HG03460 (cell line): Measurements from ENCODE around the gene ROR1.

Source experiments
- ATAC-seq: cut with Tn5 transposase; IDR thresholded peaks from one replicate; pipeline ENCODE4 v1.9.1; 2021; ENCODE audit not compliant: unreplicated experiment

Gene ROR1

DNA sequence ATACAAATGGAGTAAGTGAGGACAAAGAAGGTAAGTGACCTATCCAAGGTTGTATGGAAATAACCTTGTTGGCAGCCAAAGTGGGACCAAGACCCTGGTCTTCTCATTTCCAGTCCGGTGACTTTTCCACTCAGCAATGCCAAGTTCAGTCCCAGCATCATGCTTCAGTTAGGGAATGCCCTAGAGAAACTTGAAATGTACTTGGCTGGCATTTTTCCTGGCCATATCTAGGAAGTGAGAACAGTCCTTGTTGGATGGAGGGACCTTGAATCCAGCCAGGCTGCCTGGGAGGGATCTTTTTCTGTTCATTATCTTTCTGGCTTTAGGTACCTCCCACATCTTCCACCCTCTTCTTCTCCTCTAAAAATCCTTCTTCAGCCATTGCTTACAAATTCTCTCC, 352.8 kb downstream of the ROR1 start:
- no peak for ATAC-seq

DNA sequence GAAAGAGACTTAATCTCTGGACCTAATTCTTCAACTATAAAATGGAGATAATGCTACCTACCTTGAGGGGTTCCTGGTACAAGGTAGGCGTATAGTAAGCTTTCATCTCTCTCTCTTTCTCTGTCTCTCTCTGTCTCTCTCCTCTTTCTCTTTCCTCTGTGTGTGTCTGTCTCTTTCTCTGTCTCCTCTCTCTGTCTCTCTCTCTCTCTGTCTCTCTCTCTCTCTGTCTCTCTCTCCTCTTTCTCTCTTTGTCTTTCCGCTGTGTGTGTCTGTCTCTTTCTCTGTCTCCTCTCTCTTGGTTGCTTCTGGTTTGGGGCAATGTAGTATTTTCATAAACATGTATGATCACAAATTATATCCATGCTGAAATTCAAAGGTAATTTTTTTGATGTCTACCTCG, 353.5 kb downstream of the ROR1 start:
- ATAC-seq = no peak

DNA sequence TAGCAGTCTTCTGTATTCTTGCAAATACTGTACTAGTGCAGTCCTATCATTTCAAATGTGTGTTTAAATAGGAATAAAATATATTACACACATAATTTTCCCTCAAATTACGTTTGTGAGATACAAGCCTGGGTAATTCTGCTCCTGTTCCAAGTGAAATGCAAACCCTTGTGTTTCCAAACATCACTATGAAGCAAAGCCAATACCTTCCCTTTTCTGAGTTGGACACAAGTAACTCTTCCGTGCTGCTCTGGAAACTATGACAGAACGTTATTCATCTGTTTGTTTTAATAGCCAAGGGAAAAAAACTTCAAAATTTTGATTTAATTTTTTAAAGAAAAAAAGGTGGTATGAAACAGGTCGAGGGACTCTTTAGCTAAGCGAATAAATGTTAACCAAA, 355.9 kb downstream of the ROR1 start:
- ATAC-seq = no peak

DNA sequence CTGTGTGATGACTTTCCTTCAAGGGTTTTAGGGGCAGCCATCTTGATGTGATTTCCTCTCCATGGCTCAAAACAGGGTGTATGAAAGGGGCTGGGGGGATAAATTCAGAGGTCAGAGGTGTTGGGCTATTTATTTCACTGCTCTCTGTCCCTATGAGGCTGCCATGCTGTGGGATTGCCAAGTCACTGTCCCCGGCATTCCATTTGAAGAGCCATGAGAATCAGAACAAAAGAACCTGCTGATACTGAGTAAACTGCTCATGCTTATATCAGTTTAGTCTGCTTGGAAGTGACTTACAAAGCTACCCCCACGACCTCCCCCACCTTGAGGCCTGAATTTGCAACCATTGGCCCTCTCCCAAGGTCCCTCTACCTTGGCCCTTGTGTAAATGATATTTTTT, 357.3 kb downstream of the ROR1 start:
- no peak for ATAC-seq

DNA sequence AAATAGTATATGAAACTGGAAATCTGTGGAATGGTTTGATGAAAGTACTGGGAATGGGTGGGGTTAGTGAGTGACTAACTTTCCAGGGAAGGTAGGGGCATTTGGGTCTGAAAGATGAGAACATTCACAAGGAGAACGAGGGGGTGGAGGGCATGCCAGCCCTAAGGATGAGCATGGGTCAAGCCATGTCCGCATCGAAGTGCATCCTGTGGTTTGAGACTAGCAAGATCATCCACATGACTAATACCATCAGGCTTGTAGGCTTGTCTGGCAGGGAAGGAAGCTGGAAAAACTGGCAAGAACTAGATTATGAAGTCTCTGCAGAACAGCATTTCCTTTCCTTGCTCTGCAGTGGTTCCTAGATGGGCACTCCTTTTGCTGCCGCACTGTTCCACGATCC, 359.2 kb downstream of the ROR1 start:
- ATAC-seq = no peak

DNA sequence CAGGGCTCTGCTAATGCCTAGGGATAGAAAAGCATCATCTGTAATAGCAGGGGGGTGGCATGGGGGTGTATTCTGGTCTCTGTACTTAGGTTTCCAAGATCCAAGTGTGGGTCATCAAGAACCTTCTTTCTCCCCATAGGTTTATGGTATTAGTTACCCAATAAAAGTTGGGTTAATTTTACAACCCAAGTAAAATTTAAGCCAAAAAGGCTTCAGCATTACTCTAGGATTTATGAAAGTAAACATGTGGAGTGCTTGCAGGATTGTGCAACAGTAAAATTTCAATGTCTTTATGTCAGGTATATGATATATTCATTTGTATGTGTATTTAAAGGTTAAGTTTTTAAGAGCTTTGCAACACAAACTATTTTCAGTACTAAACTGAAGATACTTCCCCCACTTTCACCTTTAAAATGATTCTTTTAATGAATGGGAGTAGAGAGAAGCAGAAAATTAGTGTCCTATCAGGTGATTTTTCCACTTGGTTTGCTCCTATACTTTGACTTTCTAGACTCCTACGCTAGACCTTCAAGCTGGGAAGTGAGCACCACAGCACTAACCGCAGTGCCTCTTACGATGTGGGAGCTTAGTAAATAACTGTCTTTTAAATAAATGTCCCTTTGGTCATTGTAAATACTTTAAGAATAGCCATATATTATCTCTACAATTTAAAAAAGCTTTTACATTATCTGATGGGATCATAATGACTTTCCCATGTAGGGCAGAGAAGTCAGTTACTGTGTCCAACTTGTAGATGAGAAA, 361.8 kb downstream of the ROR1 start:
- ATAC-seq = no peak

DNA sequence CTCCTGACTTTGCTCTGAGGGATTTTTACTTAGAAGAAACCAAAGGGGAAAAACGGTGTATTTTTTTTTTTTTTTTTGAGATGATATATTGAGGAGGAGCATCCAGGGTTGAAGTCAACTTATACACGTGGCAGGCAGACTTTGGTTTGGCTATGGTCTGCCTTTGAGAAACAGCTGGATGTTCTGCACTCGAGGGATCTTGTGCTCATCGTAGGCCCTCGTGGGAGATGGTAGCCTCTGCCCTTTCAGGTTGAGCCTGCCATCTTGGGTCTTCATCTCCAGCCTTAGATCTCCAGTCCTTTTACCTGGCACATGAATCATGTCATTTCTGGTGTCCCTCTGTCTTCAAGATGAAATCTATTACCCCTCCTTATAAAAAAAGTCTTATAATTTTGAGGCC, 362.5 kb downstream of the ROR1 start:
- no peak for ATAC-seq

DNA sequence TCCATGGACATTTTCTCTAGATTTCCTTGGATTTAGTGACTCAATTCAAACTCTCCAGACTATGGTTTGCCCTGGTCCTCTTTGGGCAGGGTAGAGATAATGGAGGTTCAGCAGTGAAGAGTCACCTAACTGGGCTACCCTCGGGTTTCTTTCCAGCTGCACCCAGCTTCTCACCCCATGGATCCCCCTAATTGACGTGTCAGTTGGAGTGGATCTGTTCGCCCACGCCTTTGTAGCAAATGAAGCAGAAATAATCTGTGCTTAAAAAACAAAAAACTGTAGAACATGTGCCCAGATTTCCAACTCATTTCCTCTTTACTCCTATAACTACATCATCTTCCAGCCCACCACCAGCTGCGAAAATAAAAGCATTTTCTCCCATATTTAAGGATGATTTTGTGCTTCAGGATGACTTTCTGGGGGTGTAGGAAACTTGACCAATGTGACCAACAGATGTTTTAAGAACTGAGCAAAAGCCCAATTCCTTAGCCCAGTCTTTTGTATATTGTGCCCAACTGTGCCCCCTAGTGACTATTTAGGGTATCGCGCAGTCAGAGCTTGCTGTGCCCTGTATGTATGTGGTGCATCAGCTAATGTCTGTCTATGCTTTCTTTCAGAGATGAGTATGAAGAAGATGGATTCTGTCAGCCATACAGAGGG, 363.1 kb downstream of the ROR1 start:
- peak; percentile 54 for ATAC-seq

DNA sequence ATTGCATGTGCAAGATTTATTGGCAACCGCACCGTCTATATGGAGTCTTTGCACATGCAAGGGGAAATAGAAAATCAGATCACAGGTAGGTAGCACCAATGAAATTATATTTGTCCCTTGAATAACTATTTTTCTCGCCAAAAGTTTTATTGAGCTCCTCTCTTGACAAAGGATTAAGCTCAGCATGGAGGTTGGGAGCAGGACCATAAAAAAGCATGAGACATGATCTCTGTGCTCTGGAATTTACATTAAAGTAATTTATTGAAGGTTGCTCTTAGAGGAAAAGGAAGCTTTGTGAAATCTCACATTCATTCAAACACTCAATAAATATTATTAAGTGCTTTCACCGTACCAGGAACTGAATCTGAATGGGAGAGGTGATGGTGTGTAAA, 363.6 kb downstream of the ROR1 start:
- ATAC-seq = no peak

DNA sequence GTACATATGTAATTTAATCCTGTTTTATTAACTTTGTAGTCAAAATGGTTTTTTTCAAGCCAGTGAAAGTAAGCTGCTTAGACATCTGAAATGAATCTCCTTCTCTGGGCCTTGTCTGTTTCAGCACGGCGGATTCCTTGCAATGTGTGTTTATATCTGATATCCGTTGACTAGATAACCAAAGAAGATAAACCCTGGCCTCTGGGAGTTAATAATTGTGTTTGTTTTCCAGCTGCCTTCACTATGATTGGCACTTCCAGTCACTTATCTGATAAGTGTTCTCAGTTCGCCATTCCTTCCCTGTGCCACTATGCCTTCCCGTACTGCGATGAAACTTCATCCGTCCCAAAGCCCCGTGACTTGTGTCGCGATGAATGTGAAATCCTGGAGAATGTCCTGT, 366.1 kb downstream of the ROR1 start:
- ATAC-seq = no peak

DNA sequence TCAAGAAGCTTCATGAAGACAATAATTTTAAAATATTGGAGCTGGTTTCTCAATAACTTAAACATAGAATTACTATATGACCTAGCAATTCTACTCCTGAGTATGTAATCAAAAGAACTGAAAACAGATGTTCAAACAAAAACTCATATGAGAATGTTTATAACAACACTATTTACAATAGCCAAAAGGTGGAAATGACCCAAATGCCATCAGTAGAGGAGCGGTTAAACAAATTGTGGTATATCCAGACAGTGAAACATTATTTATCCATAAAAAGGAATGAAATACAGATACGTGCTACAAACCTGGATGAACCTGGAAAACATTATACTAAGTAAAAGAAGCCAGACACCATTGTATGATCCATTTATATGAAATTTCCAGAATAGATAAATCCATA, 366.8 kb downstream of the ROR1 start:
- ATAC-seq = no peak

DNA sequence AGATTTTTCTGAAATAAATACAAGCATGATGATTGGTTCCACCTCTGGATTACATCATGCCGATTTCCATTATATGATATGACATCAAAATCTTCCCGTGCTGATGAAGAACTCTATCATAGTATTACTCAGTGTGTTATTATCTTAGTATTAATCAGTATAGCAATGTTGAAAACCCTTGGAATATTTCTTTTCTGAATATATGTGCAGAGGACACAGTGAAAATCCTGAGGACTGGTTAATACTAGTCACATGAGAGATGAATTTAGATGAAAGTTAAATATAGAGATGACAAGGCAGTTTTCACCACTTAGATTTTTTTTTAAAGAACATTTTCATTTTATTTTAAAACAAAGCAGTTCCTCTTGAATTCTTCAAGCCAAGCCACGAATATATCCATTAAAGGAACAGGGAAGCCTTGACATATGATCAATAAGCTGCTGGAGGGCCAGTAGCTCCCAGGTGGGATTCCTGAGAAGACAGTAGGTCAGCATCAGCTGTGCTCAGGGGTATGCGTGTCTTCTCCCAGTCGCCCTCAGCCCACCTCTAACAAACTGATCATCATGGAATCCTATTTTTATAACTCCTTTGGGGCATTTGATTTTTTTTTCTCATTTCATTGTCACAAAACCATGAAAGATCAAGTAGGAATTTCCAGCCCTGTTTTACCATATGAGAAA, 373.4 kb downstream of the ROR1 start:
- ATAC-seq = no peak

DNA sequence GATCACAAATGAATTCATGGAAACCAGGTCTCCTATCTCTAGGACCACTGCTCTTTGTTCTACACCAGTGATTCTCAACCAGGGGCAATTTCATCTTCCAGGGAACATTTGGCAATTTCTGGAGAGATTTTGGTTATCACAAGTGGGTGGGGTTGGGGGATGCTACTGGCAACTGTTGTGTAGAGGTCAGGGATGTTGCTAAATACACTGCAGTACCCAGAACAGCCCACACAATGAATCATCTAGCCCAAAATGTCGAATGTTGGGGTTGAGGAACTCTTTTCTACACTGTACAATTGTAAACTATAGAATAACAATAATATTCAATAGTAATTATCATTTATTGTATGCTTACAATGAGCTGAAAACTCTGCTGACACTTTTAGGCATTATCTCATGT, 373.9 kb downstream of the ROR1 start:
- ATAC-seq = no peak

DNA sequence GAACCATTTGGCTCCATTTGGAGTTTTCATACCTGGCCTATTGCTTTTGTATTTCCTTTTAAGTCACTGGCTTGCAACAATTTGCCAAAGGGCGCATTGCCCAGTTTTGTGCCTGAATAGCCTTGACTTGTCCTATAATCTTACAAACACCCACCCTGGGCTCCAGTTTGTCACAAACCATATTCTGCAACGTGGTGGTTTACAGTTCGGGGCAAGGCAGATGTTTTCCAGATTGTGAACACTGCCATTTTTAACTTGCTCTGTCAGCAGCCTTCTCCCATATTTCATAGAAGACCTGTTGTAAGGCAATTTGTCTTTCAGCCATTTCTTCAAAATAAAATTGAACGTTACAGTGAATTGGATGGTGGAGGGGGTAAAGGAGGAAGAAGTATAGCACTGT, 376.4 kb downstream of the ROR1 start:
- ATAC-seq = no peak

DNA sequence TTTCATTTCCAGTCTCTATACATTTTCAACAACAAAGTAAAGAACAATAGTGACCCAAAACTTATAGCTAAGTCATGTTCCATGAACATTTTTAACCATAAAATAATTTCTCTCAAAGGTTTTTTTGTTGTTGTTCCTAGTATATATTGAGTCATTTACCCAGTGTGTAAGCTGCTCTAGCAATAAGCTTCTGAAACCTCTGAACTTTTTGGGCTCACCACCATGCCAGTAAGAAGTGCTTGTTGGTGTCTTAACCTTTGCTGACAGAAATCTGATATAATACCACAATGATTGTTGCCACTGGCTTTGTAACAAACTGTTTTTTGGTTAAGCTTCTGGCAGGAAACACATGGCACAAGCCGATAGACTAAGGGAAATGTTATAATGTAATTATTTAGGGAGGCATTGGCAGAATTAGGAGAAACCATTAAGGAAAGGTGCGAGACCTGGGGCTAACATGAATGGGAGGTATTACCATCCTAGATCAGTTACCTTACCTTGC, 377.0 kb downstream of the ROR1 start:
- ATAC-seq = no peak

DNA sequence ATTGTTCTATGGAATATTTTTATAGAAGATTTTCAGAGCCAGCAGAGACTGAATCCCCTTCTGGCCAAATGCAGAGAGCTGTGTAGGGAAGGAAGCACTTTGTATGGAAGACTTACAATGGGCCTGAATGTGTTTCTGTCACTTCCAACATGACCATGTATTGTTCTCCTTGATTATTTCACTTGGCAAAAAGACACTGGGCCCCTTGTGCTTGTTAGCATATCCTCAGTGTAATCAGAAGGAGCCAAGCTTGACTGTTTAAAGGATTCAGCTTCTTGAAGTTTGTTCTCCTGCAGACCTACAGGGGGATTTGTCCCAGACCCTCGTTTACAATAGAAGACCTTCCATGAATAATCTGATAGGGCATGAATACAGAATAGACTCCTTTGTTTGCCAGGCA, 381.5 kb downstream of the ROR1 start:
- ATAC-seq = no peak

DNA sequence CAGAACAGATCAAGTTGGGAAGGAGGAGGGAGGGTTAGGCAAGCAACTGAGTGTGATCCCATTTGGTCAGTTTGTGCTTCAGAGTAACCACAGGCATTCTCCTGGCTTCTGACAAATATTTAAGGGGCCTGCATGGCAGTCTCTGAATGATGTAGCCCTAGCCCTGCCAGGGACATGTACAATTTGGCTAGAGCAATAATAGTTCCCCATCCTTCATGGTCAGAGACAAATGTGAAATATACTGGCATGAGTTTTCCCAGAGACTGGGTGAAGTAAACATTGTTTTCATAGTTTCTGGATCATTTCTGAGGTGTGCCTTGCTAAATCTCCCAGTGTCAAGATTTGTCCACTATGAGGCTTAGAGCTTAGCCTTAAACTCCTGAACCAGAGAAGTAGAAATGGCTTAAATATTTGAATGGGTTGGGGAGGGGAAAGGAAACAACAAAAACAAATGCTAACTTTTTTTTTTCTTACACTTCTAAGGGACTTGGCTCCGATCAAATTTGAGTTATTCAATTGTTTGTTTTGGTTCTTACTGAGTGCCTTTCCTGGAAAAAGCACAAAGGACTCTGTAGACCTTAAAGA, 387.6 kb downstream of the ROR1 start:
- no peak for ATAC-seq

DNA sequence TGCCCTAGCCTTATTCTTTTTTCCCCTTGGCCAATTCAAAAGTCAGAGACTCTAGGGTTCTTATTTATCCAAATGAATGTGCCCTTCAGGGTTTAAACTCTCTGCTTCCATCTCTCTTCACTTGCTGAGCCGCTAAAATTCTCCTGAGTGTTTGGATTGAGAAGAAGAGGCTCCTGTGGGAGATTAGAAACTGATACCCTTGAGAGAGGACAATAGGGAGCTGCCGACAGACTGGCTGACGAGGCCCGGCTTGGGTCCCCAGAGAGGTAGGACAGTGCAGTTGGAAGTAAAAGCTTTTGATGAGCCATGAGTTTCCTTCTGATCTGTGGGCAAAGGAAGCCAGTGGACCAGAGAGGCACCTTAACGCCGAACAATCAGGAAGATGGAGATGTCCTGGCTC, 388.3 kb downstream of the ROR1 start:
- ATAC-seq = no peak

DNA sequence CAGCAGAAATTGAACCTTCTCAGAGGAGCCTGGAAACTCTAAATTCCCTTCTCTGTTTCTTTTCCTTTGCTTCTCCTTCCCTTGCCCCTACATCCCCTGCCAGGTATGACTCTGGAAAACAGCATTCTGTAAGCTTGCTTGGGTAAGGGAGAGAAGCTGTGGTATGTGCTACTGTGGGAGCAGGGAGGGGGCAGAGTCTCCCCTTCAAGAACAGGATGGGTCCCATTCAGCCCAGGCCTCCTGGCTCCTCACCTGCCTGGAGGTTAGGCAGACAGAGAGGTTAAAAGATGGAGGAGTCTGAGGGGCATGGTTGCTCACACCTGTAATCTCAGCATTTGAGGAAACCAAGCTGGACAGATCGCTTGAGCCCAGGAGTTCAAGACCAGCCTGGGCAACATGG, 389.0 kb downstream of the ROR1 start:
- no peak for ATAC-seq

DNA sequence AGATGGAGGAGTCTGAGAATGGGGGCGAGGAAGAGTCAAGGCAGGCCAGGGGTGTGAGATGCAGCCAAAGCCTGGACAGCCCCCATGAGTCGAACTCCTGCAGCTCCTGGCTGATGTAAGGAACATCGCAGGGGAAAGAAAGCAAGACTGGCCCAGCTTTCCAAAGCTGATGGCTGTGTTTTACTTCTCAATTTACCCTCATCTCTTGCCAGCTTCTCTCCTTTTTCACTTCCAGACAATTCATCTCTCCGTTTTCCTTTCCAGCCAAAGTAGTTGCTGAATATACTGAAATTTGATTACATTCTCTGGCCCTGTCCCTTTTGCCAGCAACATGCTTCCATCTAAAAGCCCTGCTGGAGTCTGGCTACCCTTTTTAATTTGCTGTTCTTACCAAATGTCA, 389.6 kb downstream of the ROR1 start:
- ATAC-seq = no peak

DNA sequence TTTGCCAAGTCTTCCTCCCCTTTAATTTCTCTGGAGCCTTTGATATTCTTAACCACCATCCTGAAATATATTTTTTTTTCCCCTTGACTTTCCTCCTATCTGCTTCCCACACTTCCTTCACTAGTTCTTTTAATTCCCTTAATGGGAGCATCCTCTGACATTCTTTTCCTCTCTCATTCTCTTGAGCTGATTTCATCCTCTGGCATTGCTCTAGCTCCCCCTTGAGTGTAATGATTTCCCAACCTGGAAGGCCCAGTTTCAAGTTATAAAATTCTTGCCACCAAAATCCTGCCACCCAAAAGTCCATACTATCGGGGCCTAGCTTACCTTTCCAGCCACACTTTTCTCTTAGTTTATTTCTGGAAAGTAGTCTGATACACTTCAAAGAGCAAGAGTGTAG, 390.2 kb downstream of the ROR1 start:
- no peak for ATAC-seq

DNA sequence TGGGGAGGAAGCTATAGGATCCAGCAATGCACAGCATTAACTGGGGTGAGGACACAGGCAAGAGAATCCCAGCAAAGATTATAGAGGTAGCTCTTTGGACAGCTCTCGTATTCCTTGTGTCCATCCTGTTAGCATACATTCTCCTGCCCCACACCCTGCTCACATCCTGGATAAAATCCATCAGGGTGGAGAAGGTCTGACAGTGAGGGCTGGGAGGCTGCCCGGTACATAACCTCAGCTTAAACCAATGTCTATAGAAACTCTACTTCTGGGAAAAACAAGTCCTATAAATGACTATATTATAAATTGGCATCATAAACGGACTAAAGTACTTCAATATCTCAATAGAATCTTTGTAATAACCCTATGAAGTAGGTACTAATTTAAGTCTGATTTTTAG, 392.8 kb downstream of the ROR1 start:
- no peak for ATAC-seq
